Left colon (tissue), 2 donors: ENCODE results near the gene RAD51B. TPM values are rescaled to one million over a fixed set of nuclear protein-coding genes. Genes with fewer than 3 reads are reported as not detected.

ENCODE experiments used
- ATAC-seq: fragments of 200-7000 bp; cut with Tn5 transposase; one replicate; pipeline ENCODE4 v1.9.1; 2020; ENCODE audit warnings: mild to moderate bottlenecking, moderate library complexity
- DNase-seq, 2 donors: peaks; one replicate each; pipeline ENCODE4 v3.0.0-alpha.2; 2020
- intact Hi-C, 2 donors: fragments of 100-400 bp; cut with DNase I in 1 of 2; cut with micrococcal nuclease in 1 of 2; formaldehyde crosslinking; loops; one replicate each; pipeline versions ENCODE4 v1.11.2 to v1.14.0; 2022; cut with DNase I, micrococcal nuclease
- total RNA-seq, 2 donors: library from RNA; stranded (reverse); fragmentation: NEBNext Ultra II Directional; extraction: Animal tissue kit (Norgen Biotek cat#: 25700); gene quantifications; one replicate each; pipeline ENCODE4 v1.2.1, GENCODE V29; 2021
- donor health status: DM: no; HTN: no; CAD: no.
- donor health status: DM: yes; HTN: yes; CAD: no.

Gene RAD51B
- total RNA-seq, 2 donors from 2014 or later = 13.7 to 16.8 TPM

DNA sequence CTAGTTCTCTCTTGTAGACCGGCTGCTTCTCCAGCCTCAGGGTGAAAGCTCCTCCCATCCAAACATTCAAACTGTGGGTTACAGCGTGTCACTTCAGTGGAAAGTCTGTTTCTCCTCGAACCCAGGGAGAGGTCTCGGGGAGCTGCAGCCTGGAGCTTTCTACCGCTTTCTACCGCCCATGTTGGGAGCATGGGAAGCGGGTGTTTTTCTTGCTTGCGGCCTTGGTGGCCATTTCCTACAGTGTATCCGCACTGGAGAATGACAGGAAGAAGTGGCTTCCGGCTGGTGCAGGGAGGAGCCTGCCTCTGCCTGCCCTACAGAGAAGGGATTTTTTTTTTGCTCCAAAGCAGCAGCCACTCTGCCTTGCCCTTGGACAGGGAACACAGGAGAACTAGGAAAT is 952.1 kb downstream of the RAD51B start:
- no peak for ATAC-seq
- DNase-seq = peak in 1 of 2 donors; percentile 16
- intact Hi-C loops = no loop called here

DNA sequence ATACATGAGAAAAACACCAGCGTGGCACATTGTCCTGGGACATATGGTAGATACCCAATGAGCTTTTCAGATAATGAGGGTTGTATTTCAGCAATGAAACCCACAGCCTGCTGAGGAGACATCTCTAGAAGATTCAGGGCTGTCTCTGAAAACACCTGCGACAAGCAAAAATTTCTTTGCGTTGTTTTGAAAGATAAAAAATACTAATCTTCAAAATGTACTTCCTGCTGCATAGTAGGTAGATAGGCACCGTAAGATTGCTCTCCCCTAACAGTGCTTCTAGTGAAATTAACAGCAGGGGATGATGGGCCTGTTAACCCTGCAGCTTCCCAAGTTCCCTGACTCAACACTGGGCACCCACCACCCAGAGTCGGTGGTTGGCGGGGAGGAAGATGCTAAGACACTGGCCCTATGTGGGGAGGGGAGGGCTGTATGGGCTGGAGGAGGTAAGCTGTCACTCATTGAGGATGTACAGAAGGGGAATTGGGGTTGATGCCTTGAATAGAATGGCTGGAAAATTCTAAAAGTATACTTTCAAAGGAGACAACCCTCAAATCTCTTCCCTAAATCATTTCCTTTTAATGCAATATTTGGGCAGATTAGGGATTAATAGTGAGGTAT is 953.3 kb downstream of the RAD51B start:
- intact Hi-C loops = no loop called here
- DNase-seq (no peak), ATAC-seq (no peak)

DNA sequence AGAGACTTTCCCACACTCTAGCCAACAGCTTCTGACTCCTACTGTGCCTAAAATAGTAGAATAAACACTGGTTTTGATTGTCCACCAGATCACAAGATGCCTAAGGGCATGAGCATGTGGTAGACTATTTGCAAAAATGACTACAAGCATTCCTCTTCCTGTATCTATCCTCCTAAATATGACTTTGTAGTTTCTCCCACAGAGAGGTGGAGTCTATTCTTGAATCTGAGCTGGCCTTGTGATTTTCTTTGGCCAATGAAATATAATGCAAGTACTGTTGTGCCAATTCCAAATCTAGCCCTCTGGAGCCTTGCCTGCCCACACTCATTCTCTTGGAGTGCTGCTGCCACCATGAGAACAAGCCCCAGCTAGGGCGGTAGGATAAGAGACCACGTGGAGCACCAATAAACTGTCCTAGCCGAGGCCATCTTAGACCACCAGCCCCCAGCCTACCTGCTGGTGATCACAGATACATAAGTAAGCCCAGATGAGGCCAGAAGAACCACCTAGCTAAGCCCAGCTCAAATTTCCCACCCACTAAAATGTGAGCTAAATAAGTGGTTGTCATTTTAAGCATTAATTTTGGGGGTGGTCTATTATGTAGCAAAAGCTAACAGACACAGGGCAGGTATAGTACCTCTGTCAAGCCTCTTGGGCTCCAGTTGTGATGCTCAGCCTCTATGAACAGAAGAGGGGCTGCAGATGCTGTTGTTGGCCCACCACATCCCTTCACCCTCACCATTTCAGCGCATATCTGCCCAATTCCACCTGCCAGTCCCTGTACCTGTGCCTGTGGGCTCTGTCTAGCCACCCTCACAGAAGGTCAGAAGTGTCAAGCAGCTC is 955.4 kb downstream of the RAD51B start:
- DNase-seq (no peak), ATAC-seq (no peak)
- intact Hi-C loops = no loop called here

DNA sequence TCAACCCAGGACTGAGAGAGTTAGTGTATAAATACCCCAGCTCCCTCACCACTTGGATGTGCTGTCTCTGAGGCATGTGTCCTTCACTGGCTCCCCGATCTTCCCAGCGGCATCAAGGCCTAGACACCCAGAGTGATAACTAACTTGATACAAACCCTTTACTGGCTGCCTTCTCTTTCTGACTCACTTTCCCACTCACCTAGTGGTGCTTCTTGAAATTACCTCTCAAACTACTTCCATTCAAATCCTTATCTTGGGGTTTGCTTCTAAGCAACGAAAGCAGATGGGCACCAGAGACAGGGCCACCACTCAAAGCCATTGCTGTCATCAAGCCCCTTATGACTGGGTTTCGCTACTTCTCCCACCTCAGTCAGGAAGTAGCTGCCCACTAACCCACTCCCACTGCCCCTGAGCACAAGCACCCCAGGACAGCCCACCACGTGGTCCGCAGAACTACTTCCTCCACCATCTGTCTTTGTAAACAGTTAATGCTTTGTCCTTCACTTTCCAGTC is 956.1 kb downstream of the RAD51B start:
- intact Hi-C loops = no loop called here
- ATAC-seq (no peak), DNase-seq (no peak)

DNA sequence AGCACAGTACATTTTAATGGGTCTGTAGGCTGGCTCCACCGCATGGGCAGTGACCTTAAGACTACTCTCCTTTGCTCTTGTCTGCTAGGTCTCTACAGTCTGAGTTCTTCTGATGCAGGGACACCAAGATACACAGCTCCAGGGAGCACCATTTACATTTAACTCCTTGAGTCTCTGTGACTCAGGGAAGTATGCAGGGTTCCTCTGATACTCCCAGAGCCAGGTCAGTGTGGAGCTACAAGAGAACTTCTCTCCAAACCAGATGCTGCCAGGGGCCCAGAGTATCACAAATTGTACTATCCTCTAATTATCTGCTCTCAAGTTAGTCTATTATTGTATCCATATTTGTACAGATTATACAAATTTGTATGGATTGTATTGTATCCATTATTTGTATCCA is 958.1 kb downstream of the RAD51B start:
- intact Hi-C loops = no loop called here
- no peak for DNase-seq

More for the DNA sequence above, 958.1 kb downstream of the RAD51B start:
- ATAC-seq = no peak

Other genes with a start within 250 kb of the RAD51B start
- 10 to 100 TPM; 14.0 to 14.3 TPM for gene PIGH, start 219.5 kb upstream of the RAD51B start, total RNA-seq
- 10 to 100 TPM in 1 of 2 donors, under 1 TPM in 1; 0.85 to 18.1 TPM for gene ARG2, start 199.9 kb upstream of the RAD51B start, total RNA-seq
- gene VTI1B, start 145.1 kb upstream of the RAD51B start, total RNA-seq = 100 to 1,000 TPM; 120 to 135 TPM
- gene RDH11, start 124.0 kb upstream of the RAD51B start, total RNA-seq = 10 to 100 TPM; 40.6 to 48.1 TPM
- gene RDH12, start 117.9 kb upstream of the RAD51B start, total RNA-seq = not detected
- gene ZFYVE26, start 3.2 kb upstream of the RAD51B start, total RNA-seq = 10 to 100 TPM; 19.9 to 20.7 TPM